ENCODE data around the gene BASP1.

The BASP1 gene

DNA sequence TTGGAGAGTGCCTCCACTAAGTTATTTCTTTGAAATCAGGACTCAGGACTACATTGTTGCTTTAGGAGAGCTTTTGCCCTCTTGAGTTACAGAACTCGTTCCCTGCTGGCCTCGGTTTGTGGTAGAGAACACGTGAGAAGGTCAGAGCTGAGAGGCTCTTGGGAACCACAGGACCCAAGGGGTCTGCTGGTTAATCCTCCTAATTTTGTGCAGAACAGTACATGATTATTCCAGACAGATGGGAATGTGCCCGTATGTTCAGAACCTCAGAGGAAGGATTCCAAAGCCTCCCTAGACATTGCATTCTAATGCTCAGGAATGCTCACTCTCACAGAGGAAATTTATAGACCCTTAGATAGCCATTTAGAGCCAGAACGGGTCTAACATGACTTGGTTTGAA is 25.2 kb upstream of the BASP1 start:
- no peak for DNase-seq

DNA sequence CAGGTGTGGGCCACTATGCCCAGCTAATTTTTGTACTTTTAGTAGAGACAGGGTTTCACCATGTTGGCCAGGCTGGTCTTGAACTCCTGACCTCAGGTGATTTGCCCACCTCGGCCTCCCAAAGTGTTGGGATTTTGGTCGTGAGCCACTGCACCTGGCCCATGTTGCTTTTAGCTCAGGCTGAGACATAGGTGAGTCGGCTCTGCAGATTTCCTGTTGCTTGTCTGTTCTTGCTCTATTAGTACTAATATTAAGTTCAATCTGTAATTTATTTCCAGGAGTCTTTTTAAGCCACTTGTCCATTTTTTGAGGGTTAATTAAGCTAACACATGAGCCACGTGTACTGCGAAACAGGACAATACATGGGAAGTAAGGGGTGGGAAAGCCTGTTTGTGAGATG is 21.4 kb upstream of the BASP1 start:
- DNase-seq, result no peak

DNA sequence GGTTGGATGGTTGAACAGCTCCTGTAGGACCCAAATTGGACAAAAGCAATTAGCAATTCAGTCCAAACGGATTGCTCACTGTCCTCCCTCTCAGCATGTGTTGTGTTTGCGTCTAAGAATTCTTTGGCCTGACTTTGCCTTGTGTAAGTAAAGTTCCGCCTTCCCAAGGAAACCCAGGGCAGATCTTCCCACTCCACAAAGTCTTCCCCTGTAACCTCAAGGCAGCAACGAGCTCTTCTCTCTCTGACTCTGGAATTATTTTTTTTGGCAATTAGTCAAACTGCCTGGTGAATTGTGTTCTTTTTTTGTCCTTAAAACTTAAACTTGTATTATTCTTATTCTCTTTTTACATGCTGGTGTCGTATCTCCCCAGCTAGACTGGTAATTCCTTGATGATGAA is 20.7 kb upstream of the BASP1 start:
- no peak for DNase-seq

DNA sequence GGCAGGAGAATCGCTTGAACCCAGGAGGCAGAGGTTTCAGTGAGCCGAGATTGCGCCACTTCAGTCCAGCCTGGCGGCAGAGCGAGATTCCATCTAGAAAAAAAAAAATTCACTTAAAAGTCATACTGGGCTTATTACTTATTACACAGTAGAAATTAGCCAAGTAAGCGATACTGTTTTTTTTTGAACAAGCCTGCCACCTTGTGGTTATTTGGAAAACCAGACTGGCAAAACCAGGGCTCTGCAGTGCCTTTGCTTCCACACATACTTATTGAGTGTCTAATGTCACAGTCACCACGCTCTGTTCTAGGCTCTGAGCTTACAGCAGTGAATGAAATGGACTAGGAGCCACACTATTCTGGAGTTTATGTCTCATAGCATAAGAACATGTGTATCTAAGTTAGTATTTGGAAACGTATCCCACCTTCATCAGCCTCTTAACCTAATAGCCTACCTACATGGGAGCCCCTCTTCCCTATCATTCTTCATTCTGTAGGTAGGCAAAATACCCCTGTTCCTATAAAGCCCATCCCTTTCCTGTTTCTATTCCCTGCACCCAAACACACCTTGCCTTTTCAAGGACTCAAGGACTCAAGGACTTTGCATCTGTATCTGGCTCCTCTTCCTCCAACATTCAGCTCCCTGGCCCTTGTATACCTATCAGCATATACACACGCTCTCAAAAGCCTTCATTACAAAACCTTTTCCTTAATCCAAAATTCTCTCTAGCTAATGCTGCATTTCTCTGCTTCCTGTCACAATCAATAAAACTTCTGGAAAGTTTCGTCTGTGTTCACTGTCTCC is 13.9 kb upstream of the BASP1 start:
- no peak for DNase-seq

DNA sequence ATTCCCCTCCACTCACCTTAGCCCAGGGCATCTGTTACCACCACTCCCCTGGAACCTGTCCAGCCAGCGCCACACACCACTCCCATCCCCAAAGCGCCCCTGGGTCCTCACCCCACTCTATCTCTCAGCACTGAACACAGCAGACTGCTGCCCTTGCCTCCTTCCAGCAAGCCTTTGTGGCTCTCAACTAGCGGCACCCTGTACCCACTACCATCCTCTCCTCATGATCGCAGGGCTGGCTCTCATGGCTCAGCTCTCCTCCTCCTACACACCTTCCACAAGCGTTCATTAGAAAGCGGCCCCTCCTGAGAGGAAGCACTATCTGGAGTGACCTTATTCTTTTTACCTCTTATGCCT is 13.3 kb upstream of the BASP1 start:
- no peak for DNase-seq

DNA sequence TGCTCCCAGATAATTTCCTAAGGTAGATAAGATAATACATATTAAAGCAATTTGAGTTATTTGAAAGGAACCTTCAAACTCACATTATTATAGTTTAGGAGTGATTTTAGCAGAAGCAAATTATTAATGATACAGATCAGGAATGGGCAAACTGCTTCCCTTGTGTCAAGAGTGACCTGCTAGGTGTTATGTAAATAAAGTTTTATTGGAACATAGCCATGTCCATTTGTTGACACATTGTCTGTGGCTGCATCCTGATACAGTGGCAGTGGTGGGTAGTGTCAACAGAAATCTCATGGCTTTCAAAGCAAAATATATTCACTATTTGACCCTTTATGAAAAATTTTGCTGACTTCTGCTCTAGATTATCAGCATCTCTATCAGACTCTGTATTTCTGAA is 11.4 kb upstream of the BASP1 start:
- DNase-seq, result no peak

DNA sequence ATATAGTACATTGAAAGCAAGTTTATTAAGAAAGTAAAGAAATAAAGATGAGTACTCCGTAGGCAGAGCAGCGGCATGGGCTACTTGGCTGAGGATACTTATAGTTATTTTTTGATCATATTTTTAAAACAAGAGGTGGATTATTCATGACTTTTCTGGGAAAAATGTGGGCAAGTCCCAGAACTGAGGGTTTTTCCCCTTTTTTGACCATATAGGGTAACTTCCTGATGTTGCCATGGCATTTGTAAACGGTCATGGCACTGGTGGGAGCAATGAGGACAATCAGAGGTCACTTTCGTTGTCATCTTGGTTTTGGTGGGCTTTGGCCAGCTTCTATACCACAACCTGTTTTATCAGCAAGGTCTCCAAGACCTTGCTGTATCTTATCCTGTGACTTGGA is 5.2 kb upstream of the BASP1 start:
- no peak for DNase-seq

DNA sequence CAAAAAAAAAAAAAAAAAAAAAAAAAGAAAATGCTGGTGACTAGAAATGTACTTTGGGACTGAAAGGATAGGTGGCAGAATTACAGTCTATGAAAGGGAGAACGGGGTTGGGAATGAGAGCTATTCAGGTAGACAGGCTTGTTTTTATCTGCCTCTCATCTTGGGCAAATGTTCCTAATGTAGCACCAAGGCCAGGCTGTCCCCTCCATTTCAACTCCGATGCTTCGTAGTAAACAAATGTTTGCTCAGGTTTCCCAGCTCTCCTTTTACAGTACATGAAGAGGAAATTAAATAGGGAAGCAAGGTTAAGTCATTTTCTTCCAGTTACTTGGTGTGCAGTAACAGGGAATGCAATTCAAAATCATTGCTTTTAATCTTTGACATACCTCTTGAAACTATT is 4.4 kb upstream of the BASP1 start:
- no peak for DNase-seq

DNA sequence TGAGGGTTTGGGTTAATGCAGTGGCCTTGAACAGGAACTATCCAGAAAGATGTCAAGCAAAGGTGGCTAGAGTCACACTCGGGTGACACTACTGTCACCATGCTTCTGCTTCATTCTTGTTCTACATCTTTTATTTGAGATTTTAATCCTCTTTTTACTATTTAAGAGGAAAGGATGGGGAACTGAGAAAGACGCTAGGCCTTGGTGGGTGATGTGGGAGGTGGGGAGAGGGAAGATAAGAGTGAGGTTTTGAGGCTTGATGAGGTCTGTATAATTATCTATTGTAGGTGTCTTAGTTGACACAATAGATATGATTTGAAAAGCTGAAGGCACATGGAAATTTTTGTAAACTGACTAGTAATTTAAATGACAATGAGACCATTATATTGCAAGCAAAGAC is 3.5 kb upstream of the BASP1 start:
- DNase-seq, result no peak

DNA sequence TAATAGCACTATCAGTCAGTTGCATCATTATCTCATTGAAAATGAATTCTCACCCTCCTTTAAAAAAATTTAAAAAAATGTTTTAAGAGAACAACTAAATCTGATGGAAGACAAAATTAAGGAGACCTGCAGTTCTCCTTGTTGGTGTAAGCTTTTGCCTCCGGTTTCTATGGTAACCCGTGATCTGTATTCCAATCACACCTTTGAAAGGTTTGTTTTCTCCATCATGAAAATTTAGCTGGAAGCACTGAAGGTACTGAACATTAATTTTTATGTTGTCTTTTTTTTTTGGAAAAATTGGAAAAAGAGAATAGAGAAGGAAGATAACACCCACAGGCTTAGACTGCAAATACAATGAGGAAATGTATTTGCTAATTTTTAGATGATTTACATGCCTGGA is 2.5 kb upstream of the BASP1 start:
- DNase-seq, result no peak

DNA sequence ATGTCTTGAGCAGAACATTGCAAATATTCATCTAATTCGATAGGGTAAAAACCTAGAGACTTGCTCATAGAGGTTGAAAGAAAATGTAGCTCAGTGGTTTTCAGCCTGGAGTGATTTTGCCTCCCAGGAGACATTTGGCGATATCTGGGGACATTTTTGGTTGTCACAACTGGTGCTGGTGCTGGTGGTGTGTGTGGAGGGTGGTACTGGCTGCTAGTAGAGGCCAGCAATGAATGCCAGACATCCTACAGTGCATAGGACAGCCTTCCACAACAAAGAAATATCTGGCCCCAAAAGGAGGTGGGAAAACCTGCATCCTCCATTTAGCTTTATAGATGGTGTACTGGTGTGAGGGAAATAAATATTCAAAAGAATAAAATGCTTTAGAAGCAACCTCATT is 2.1 kb upstream of the BASP1 start:
- DNase-seq, result no peak

DNA sequence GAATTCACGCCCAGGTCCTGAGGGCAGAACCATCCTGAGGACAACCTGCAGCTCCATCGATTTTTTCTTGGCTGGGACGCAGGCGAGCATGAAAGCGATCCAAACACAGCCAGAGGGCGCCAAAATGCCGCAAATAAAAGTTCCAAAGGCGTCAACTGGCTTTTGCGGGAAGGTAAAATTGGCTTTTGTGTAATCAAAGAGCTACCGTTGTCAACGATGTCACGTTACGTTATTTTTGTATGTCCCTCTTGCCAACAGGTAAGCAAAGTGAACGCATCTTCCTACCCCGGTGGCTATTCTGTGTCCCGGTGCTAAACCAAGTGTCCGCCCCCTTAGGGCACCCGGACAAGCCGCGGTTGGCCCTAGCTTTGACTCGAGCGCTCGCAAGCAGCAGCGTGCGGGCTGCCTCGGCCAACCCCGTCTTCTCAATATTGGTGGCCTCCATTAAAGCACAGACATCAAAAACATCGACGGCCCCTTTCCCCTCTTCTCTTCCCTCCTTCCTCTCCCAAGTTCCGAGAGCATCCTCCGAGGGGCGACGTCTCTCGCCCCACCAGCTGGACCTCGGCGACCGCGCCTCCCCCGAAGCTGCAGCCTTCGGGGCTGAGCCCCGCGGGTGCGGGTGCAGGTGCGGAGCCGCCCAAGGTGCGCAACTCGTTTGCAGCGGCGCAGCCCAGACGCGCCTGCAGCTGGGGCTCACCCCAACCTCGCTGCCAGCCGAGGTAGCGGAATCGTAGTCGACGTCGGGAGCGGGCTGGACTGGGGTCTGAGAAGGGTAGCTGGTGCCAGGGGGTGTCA is 1.1 kb upstream of the BASP1 start:
- DNase-seq, result peak; percentile 74

DNA sequence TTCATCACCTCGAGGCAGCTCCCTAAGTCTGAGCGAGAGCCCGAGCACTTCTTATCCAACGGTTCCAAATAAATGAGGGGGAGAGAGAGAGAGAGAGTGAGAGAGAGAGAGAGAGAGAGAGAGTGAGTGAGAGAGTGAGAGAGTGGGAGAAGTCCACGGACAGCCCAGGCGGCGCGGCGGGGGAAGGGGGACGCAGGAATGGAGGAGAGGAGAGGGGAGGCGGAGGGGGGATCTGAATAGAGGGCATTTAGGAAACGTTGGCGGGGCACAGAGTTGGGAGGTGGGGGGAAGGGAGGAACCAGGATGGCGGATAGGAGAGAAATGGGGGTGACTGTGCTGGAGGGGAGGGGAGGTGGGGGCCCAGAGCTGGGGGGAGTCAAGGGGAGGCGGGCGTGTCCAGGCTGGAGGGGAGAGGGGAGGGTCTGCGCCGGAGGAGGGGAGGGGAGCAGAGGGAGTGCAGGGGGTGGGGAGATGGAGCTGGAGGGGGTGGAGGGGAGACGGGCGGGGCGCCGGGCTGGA is 398 bp upstream of the BASP1 start:
- DNase-seq, result no peak

DNA sequence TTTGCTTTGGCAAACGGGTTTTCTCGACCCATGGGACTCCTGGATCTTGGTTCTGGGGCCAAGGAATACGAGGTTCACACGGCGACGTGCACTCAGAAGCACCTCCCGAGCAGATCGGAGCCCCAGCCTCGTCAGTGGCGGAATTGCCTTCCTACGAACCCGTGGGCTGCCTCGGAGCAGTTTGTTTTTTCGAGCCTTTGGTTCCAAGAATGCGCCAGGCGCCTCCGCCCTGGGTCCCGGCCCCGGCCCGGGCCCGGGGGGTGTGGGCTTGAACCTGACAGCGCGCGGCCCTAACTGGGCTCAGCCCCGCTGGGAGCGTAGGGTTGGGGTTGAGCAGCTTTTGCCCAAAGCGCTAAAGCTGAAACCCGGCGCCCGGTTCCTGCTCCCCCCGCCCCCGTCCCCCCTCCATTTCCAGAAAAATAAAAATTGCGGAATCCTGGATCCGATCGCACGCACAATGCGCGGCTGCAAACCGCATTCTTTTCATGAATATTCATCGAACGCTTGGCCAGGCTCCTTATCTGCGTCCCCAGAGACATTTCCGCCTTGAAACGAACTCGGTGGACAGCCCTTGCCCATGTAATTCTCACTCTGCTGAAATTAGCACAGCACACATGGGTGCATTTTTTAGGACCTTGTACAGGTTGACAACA is 1.0 kb downstream of the BASP1 start:
- peak; percentile 5 for DNase-seq

DNA sequence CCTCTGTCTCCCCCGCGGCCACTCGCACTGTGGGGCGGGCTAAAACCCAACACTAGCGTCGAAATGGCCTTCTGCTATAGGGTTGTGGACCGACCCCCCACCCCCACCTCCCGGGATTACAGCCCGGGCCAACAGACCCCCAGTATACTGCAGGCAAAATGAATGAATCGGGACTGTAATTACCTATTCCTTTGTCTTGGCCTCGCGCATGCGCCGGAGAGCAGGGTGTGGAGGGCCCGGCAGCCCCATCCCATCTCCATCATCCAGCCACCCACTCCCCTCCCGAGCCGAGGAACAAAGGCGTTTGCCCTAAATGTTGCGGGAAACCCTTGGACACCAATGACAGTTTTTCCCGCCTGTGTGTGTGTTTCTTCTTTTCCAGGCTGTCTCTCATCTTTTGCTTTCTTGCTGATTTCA is 1.6 kb downstream of the BASP1 start:
- no peak for DNase-seq

DNA sequence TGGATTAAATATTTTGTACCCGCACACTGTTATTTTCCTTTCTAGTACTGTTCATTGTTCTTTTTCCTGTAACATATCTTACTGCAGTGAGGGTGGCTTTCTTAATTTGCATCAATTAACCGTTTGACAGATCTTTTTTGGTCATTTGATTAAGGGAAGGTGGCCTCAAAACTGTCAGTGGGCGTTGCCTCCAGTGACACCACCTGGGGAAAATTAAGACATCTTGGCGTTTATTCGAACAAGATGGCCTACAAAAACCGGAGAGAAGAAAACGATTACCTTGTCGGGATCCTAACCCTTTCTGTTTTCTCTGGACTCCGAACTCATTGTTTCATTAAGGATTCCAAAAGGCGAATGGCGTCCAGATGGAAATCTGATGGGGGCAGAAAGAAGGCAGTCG is 2.0 kb downstream of the BASP1 start:
- DNase-seq, result no peak

DNA sequence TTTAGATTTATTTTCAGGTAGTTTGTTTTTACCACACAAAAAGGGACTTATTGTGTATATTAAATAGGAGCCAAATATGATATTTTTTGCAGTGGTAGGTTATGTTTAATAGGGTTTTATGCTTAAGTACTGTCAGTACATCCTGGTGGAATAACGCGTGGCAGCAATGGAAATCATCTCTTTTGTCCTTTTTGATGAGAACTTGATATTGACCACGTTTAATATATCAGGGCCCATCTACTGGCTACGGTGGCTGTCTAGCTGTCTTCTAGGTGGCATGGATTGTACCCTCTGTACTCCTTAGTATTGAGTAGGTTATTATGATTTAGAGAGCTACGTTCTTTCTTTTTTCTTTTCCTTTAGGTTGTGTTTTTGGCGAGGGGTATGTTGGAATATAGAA is 2.6 kb downstream of the BASP1 start:
- DNase-seq, result no peak

DNA sequence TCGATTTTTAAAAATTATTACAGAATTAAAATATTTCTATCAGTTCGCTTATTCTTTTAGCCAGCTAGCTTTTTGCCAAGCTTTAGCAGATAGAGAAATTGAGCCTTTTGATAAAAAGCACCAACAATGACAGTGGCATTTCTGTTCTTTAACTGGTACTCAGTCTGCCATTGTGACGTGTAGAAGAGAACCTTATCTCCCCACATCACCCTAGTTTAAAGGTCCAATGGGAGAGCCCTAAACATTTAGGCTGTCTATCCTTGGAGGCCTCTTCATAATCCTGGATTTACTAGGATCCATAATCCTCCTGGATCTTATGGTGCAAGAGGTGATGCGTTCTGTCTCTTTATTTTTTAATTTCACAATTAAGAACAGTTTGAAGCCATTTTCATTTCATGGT is 3.0 kb downstream of the BASP1 start:
- no peak for DNase-seq

DNA sequence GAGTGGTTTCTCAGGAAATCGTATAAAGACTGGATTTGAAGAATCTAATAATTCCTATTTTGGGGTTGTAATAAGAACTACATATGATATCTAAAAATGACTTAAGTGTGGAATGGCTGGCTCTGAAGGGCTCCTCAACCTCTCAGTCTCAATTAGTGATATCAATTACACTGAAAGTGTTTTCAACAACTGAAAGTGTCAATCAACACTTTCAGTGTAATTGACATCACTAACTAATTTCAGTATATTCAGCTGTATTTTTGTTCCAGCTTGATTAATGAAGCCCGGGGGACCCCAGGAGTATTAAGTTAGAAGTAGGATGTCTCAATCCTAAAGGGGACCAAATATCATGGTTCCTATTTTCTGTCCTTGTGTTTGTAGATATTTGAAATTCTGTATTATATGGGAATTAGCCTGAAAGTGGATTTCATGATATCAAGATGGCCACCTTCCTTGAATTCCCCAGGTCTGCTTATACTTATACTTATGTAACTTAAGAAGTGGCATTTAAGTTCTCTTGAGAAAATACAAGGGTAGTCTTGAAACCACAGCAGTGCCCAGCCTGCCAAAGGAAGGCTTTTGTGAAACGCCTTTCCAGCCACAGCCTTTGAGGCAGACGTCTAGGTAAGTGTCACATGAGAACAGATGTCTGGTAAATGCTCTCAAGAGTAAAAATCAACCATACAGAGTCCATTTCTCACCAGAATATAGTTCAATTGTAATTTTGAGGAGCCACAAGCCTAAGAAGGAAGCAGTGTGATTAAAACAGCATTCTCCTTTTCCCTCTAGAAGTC is 4.6 kb downstream of the BASP1 start:
- no peak for DNase-seq

DNA sequence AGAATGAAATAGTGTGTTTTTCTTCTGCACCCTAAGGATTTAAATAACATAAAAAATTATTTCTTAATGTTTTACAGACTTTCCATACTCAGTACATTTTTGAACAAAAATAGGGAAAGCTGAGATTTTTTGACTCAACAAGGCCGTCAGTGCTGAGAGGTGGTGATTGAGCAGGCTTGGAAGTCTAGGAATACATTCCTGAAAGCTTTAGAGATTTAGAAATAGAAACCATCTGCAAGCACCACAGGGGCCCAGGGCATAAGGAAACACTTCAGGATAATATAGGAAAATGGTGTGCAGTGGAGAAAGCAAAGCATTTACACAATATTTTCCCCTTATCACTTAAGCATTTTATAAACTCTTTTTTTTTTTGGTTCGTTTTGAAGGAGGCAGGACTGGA is 5.2 kb downstream of the BASP1 start:
- DNase-seq, result no peak

DNA sequence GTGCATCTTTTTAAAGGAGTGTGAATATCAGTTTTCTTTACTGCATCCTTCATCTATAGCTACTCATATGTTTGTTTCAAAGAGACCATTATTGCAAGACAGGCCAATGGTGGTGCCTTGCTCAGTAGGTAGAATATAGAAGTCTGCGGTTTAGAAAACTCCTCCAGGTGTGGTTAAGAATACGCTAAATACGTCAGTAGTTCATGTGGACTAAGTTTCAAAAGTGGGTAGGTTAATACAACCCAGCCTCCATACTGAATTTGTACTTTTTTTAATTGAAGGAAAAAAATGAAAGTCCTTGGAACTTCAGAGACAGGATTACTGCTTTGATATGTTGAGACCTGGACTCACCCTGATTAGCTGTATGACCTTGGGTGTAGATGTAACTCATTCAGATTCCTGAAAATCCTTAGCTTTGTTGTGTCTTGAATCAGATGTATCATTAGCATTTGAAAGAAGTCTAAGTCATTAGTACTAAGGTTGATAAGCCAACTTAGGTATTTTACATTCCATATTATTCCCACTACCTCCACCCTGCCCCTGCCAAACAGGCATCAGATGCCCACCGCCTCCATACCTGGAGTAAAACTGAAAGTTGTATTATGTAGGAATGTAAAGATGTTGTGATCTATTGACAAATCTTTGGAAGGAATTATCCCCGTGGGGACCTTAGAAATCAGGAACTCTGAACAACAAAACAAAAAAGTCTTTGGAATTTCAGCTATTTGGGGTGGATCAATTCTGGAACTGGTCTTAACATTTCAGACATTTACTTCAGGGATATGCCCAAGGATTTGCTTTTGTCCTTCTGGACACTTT is 6.1 kb downstream of the BASP1 start:
- no peak for DNase-seq

DNA sequence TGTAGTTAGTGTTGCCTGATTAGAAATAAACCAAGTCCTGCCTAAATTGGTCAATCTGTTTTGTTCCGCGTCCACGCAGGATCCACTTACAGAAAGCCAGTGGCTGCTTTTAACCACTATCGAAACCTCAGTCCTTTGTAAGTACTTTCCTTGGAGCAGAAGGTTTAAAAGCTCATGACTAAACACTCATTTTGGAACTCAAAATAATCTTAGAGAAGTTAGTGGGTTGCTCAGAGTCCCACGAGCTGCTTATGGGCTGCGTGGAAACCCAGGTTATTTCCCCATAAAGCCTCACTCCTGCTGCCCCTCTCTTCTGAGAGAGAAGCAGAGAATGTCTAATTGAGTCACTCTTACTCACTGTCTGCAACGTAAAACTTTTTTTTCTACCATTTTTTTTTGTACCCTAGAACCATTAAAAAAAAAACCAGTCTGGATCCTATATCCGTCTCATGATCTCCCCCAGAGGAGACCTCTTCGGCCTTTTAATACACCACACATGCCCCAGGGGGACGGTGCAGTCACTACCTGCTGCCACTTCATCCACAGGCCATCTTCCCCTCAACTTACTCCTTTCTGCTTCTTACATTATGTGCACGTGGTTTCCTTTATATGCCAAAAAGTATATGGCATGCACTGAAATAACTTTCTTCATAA is 7.6 kb downstream of the BASP1 start:
- DNase-seq, result no peak
